Measurements from ENCODE around the gene HMGN2.

Gene HMGN2
- 51.3 to 193 (median 112) reads per million in 17 experiments for total RNA-seq

DNA sequence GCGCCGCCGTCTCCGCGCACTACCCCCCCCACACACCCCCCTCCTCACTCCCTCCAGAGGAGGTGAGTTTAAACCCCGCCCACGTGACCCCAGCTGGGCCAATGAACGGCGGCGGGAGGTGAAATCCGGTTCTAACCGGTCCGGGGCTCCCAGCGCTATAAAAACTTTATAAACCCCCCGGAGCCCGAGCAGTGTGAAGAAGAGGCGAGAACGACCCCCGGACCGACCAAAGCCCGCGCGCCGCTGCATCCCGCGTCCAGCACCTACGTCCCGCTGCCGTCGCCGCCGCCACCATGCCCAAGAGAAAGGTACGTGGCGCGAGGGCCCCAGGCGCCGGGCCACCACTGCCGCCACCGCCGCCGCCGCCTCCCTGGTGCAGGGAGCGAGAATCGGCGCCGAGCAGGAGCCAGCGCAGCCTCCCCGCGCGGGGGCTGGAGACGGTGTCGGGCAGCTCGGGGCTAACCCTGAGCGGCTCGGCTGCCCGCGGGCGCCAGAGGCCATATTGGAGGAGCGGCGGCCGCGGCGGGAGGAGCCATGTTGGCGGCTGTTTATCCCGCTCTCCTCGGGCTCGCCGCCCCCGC, at the start of gene HMGN2:
Gene HMGN2, plus strand, starts transcription at position 121 of the 581 bp plus-strand sequence. Its CDS starts 173 bp downstream, at position 294.
- peak; percentile 92 to 96 (median 95) for DNase-seq

DNA sequence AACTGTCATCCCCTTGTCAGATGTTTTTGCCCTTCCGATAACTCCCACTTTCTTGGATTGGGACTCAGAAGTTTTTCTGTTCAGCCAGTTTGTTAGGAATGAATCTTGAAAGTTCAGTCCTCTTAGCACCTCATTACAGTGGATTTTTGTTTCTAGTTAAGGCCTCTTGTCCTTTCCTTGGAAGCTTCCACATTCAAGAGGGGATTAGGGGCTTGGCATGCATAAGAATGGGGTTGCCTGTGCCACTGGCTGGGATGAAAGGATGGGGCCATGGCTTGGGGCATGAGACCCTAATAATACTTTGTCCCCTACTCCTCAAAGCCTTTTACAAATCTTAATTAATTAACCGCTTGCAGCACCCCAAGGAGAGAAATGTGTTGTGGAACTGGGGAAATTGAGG, 42.5 kb upstream of the HMGN2 start:
- no peak for DNase-seq

DNA sequence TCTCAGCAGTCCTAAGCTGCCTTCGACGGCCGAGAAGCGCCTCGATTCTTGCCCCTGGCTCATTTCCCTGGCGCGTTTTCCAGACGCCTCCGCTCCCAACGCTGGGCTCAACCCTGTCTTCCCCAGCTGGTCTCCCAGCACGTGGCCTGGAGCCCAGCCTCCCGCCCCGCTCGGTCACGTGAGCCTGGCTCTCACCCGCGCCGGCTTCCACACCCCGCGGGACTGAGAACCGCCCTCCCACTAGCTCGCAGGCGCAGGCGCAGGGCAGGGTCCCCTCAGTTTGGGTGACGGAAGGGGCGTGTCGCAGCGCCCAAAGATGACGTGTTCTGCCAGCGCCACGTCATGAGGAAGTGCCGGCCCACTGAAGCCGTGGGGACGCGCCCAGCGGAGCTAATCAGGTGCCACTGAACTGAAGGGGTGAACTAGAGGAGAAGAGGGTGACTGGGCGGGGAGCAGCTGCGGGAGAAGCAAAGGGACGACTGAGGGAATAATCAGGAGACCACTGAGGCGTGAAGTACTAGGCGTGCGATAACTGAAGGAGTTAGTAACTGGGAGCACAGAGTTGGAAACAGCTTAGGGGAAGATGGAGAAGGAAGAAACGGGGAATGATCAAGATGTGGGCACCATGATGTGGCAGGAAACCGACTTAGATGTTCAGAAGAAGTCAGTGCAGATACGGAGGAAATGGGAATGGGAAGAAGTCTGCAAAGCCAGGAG, 40.1 kb upstream of the HMGN2 start, which contains the start of gene DHDDS:
Gene DHDDS, plus strand, starts transcription at position 343 of the 717 bp plus-strand sequence. CDS start 625 bp downstream, outside the sequence.
- peak; percentile 99 to 100 (median 100) for DNase-seq

DNA sequence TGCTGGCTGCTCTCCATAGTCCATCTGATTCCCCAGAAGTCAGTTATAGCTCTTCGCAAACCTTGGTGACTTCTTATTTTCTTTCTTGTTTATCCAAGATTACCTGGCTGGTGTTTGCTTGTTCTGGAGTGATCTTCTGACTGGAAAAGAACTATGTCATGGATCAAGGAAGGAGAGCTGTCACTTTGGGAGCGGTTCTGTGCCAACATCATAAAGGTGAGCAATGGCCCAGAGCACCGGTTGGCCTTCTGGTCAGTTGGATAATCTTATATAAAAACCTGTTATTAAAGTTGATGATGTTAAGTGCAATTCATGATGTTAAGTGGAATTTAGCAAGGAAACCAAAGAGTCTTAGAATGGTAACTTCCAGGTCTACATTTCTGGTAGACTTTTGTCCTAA, 39.4 kb upstream of the HMGN2 start:
- DNase-seq: no peak

DNA sequence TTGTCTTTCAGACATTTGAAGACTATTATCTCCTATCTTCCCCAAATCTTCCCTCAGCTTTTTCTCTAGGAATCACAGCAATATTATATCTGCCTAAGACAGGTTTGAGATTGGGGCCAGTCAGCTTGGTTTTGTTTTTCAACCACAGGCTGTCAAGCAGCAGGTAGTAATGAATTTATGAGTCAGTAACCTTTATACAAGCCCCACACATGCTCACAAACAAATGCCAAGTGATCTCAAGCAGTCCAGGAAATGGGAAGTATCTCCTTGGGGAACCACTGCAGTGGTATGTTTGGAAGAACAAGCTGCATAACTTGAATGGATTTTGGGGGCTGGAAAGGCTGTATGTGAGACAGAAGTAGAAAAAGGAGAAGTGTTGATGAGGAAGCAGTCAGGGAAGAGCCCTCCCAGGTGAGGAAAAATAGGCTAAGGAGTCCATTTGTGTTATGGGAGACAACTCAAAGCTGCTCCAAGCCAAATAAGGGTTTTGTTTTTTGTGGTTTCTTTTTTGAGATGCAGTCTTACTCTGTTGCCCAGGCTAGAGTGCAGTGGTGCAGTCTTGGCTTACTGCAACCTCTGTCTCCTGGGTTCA, 38.0 kb upstream of the HMGN2 start:
- peak in 2 of 4 experiments; percentile 15 to 21 for DNase-seq

DNA sequence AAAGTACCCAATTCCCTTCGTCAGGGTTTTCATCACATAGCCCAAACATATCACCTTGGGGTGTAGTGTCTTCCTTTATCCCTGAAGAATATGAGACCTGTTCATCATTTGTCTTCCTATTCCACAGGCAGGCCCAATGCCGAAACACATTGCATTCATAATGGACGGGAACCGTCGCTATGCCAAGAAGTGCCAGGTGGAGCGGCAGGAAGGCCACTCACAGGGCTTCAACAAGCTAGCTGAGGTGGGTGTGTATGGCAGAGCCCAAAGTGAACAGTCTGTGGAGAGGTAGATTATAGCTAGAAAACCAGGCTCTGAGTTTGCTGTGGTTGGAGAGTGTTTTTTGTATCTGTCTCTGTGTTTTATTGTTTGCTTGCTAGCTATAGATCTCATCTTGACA, 34.2 kb upstream of the HMGN2 start:
- no peak for DNase-seq

DNA sequence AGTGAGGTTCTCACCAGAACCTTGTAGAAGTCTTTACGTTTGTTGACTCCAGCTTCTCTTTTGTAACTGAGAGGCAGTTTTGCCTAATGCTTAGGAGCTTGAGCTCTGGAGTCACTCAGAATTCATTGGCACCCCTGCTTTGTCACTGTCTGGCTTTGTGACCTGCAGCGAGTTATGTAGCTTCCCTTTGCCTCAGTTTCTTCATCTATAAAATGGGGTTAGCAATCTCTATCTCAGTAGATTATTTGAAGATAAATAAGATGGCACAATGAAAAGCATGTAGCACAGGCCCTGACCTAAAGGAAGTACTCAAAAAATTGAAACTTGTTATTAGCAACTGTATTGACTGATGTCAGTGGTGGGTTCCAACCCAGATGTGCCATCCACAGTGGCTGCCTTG, 32.0 kb upstream of the HMGN2 start:
- DNase-seq: no peak

DNA sequence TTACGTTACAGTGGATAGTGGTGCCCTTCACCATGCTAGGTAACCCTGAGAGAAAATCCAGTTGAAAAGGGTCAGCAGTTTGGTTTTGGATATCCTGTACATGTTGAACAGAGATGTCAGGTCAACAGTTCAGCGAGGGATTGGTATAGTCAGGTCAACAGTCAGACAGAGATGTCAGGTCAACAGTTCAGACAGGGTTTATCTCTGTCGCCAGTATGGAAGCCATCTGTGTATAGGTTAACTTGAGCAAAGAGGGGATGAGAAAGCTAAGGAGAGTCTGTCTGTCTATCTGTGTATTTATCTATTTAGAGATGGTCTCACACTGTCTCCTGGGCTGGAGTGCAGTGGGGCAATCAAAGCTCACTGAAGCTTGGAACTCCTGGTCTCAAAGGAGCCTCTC, 22.4 kb upstream of the HMGN2 start:
- DNase-seq: no peak

DNA sequence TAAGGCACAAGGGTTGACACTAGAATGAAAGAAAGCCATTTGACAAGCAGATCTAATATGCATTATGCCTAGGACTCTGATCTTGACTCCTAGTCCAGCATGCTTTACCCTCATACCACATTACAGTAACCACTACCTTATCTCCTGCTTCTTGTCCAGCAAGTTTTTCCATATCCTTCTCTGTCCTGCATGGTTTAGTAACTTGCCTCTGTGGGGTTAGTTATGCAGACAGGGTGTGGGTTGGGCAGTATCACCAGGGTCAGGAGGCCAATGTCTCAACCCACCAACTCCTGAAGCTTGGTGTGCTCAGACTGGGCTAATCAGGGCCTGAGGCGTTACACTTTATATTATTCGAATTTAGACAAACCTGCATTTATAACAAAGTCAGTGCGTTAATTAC, 21.3 kb upstream of the HMGN2 start:
- DNase-seq: no peak

DNA sequence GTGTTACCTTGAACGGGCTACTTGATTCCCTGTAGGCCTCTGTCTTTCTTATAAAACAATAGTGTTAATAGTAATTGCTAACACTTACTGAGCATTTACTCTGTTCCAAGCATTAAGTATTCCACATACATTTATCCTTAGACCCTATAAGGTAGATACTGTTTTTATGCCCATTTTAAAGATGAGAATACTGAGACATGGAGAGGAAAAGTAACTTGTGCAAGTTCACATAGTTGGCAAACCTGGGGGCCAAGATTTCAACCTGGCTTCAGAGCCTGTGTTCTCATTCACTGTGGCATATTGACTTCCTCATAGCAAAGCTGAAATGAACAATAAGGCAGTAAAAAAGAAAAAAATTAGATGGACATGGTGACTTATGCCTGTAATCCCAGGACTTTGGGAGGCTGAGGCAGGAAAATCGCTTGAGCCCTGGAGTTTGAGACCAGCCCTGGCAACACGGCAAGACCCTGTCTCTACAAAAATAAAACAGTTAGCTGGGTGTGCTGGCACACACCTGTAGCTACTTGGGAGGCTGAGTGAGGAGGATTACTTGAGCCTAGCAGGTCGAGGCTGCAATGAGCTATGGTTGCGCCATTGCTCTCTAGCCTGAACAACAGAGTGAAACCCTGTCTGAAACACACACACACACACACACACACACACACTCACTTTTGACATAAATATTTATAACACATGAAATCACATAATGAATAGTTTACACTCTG, 19.6 kb upstream of the HMGN2 start:
- no peak for DNase-seq

DNA sequence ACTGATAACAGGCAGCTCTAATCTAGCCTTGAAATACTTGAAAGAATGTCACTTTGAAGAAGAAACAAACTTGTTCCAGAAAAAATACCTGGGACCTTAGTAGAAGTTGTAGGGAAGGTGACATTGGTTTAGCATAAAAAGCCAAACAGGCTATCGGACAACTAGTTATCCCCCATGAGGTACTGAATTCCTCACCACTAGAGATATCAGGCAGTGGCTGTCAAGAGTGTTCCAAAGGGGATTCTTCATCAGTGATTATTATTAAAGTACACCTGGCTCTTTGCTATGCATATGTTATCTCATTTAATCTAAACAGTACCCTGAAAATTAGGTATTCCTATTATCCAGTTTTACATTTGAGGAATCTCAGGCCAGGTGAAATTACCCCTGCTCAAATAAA, 13.1 kb upstream of the HMGN2 start:
- no peak for DNase-seq

DNA sequence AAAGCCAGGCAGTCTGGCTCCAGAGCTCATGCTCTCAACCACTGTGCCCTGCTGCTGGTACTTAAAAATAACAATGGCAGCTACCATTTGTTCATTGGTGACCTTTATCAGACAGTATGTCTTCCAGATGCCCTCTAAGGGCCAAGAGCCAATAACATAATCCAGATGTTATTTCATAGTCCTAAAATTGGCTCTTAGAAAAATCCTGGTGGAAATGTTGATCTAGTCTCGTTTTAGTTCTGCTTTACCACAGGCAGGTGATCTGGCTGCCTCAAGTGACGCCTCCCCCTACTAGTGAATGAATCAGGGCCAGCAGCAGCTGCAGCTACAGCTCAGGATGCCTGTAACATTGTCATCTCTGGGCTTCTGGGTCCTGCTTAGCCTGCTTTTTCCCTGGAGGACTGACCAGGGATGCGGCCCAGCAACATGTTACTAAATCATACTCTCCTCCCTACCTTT, 12.6 kb upstream of the HMGN2 start:
- DNase-seq: no peak

DNA sequence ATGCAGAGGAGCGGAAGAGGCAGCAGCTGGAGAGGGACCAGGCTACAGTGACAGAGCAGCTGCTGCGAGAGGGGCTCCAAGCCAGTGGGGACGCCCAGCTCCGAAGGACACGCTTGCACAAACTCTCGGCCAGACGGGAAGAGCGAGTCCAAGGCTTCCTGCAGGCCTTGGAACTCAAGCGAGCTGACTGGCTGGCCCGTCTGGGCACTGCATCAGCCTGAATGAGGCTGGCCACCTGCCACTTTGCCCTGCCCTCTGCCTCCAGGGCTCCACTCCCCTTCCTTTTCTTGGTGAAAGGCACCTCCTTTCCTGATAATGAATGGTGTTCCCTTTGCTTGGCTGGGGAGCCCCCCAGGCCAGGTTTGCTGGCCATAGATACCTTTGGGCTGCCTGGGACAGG, 3.3 kb upstream of the HMGN2 start:
- DNase-seq: no peak

DNA sequence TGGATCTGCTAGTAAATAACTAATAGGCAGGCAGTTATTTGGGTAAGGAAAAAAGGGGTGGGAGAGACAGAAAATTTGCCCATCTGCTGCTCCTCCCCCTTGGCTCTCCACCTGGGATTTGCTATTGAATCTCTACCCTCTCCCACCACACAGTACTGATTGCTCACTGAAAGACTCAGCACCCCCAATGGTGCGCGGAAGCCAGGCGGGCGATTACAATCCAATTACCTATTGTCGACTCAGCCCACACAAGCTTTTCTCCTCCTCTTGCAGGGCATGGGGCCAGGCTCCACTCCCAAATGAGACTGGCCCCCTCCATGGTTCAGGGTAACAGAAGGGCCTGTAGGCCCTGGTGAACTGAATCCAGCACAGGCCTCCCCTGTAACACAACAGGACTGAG, 2.7 kb upstream of the HMGN2 start:
- no peak for DNase-seq

DNA sequence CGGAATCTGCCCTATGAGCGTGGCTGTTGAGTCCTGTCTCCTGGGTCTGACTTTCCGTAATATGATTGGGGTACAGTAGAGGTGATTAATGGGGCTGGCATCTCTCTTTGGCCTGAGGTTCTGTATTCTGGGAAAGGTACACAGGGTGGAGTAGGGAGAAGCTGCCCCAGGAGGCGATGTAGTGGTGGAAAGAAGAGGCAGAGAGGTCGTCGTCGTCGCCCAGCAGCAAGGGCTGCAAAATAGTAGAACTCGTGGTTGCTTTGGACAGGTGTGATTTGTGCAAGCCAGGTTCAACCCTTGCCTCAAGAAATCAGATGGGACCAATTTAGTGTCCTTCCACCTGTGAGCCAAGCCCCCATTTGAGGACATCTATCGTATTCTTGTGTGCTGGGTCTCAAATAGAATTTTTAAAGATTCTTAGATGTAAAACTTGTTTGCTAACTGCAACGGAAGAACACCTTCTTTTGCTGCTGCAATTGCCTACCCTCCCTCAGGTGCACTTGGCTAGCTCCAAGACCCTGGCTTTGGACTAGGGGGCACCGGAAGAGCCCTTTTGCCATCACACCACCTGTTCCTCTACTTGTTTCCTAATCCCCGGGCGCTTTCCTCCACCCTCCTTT, 1.3 kb upstream of the HMGN2 start:
- DNase-seq: no peak

DNA sequence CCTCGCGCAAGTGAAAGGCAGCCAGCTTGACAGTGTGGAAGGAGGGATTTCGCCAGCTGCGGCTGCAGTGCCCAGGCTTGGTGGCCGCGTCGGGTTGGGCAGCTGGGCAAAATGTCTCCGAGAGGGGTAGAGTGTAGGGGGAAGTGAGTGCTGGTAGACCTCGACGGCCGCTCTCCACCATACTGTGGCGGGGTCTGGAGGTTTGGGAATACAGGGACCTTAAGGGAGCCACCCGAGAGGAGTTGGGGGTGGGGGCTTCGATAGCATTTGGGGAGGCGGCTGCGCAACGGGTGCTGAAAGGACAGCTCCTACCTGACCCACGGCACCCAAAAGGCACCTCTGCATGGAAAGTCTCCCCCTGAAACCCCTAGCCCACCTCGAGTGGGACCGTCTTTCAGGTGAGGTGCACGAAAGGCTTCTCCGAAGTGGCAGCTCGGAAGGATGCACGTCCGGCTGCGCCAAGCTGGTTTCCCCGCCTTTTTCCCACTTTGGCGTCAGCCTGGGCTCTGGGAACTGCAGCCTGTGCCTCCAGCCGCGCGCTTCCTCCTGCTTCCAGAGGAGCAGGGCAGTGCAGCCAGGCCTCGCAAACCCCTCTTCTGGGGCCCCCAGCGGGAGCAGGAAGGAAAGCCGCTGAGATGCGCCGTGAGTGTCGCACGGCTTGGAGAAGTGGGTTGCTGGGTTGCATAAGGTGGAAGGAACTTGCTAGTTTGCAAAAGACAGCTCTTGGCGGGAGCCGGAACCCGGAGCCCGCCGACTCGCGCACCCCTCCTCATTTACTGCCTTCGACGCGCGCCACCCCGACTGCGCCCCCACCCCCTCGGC, 531 bp upstream of the HMGN2 start:
- DNase-seq: peak; percentile 92 to 96 (median 94)

DNA sequence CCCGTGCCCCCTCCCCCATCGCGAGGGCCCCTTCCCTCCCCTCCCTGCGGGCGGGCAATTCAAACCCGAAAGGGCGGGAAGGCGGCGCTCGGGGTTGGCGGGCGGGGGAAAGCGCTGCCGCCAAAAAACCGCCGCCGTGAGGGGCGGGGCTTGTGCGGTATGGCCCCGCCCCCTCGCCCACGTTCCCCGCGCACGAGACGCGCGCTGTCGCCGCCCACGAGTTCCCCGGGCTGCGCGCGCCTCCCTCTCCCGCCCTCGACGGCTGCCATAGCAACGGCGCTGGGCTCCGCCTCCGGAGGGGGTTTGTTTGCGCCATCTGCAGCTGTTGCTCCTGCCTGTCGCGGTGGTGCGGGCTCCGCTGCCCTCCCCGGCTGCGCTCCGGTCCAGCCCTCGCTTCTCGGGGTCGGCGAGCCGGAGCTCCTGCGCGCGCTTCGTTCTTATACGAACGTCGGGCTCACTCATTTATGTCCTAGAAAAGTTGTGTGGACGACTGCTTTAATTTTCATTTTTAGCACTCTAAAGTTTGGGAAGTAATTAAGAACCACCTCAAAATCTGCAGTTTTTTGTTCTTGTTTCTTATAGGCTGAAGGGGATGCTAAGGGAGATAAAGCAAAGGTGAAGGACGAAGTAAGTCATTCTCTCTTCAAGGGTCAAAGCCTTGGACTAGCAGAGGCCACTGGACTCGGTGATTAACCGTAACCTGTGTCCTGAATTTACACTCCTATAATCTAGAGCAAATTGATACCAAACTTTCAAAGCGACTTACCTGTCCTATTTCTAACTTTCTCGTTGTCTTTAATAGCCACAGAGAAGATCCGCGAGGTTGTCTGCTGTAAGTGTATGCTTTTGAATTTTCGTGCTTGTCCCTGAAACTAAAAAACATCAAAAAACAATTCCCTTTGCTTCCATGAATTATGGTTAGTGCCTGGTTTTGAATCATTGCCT, 933 bp downstream of the HMGN2 start:
- peak; percentile 97 to 100 (median 98) for DNase-seq

DNA sequence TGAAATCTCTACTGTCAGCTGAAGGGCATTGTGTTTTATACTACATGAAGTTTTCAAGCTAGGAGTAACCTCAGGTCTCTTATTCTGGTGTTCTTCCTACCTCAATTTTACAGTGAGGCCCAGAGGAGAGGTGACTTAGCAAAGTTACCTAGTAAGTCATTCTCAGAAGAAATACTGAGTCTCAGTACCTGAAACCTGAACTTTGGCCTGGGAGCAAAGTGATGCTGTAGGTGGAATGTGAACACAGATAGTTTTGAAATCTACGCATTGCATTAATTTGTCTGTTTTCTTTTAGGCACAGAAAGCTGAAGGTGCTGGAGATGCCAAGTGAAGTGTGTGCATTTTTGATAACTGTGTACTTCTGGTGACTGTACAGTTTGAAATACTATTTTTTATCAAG, 2.6 kb downstream of the HMGN2 start:
- DNase-seq: no peak

DNA sequence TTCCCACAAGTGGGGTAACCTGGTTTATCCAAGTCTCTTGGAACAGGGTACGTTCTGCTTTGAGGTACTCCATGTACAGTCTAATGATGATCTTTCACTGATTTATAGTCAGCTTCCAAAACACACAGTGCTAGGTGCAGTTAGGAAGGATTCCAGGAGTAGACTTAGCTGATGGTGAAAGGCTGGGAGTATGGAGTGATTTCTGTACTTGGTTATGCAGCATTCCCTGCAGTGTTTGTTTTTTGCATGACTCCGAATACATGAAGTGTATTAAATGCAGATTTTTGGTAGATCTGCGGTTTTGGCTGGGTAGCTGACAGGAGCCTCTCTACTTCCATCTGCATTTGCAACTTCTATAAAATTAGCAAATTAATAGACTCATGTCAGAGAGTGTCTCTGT, 3.7 kb downstream of the HMGN2 start:
- no peak for DNase-seq

DNA sequence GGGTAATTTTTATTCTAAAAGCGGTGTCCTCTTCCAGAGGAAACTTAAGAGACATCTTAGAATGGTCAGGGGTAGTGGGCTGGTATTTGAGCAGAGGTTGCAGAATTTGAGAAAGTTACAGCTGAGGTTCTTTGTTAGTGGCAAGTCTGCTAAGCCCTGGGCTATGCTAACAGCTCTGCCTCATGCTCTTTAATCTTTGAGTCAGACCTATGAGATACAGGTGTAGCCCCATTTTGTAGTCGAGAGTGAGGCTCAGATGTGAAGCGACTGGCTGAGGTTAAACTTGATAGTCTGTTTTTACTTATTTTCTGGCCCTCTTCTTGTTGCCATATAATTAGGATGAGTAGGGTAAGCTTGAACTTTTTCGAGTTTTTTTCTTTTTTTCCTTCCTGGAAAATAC, 4.7 kb downstream of the HMGN2 start:
- DNase-seq: no peak
